Umbilical cord (tissue), 2 donors: ENCODE data around the gene FKTN. TPM values are rescaled to one million over a fixed set of nuclear protein-coding genes. Genes with fewer than 3 reads are reported as not detected.

Source experiments
- DNase-seq: peaks from one replicate; pipeline ENCODE4 v3.0.0-alpha.2; 2015; ENCODE audit warnings: low spot score
- total RNA-seq: library from RNA; depleted of rRNA; stranded (reverse); fragments of >200 nt; gene quantifications from one replicate; pipeline ENCODE4 v1.2.3, GENCODE V29; 2014; ENCODE audit warnings: low replicate concordance; ENCODE audit not compliant: insufficient read depth

Gene FKTN
- total RNA-seq, 1 donor from 2014 or later: 17.8 TPM

GRCh38 chr9:105678163-105678562 lies 120.2 kb downstream of the FKTN start:
- no peak for DNase-seq

GRCh38 chr9:105678781-105679180 lies 120.8 kb downstream of the FKTN start:
- no peak for DNase-seq

GRCh38 chr9:105679257-105680022 lies 121.5 kb downstream of the FKTN start:
- DNase-seq: no peak

- DNase-seq: no peak
Measured at GRCh38 chr9:105681313-105681712, 123.4 kb downstream of the FKTN start.

- DNase-seq: no peak
Measured at GRCh38 chr9:105681724-105682123, 123.8 kb downstream of the FKTN start.

- no peak for DNase-seq
Measured at GRCh38 chr9:105683688-105684275, 125.9 kb downstream of the FKTN start.

- DNase-seq: no peak
Measured at GRCh38 chr9:105686936-105687335, 129.0 kb downstream of the FKTN start.

Other genes starting within 250 kb of the FKTN start
- 11.8 TPM for gene FSD1L, start 110.1 kb upstream of the FKTN start, total RNA-seq
- not detected for gene TAL2, start 104.3 kb downstream of the FKTN start, total RNA-seq
- gene TMEM38B, start 136.4 kb downstream of the FKTN start, total RNA-seq: 8.7 TPM